Heart right ventricle (tissue), 16 donors: Measurements from ENCODE around the gene FHAD1. TPM values are rescaled to one million over a fixed set of nuclear protein-coding genes. Genes with fewer than 3 reads are reported as not detected.

ENCODE experiments used
- ATAC-seq, 8 donors: fragments of 200-7000 bp; cut with Tn5 transposase; one replicate each; pipeline ENCODE4 v1.9.1; 2020; ENCODE audit warnings: mild to moderate bottlenecking in 8 of 8, moderate library complexity in 8 of 8, moderate number of reproducible peaks in 1 of 8
- DNase-seq, 2 donors: peaks; one replicate each; pipeline ENCODE4 v3.0.0-alpha.2; 2020
- H3K27ac ChIP-seq, 10 donors: fragments of 200-600 bp; sonication (generic) in 2 of 10; one replicate each; pipeline versions ENCODE4 v1.5.0 to v1.8.0; 2020 to 2022; ENCODE audit warnings: mild to moderate bottlenecking in 3 of 10
- H3K27me3 ChIP-seq, 7 donors: fragments of 200-600 bp; one replicate each; pipeline ENCODE4 v1.8.0; 2021 to 2022; ENCODE audit warnings: mild to moderate bottlenecking in 2 of 7
- H3K36me3 ChIP-seq, 9 donors: fragments of 200-600 bp; sonication (generic) in 1 of 9; one replicate each; pipeline versions ENCODE4 v1.5.0 to v1.8.0; 2020 to 2022; ENCODE audit warnings: mild to moderate bottlenecking in 2 of 9
- H3K4me1 ChIP-seq, 9 donors: fragments of 200-600 bp; sonication (generic) in 1 of 9; one replicate each; pipeline versions ENCODE4 v1.5.0 to v1.8.0; 2020 to 2022; ENCODE audit warnings: mild to moderate bottlenecking in 4 of 9
- H3K4me3 ChIP-seq, 10 donors: fragments of 200-600 bp; sonication (generic) in 2 of 10; one replicate each; pipeline versions ENCODE4 v1.5.0 to v1.8.0; 2020 to 2022; ENCODE audit warnings: mild to moderate bottlenecking in 7 of 10, moderate library complexity in 2 of 10
- H3K9me3 ChIP-seq, 11 donors: fragments of 200-600 bp in 10 of 11; sonication (generic) in 2 of 11; one replicate each; pipeline versions ENCODE4 v1.5.0 to v1.8.0; 2013 to 2022; ENCODE audit warnings: mild to moderate bottlenecking in 2 of 11, control low read depth in 1 of 11, moderate library complexity in 1 of 11
- WGBS, 2 donors: extraction: QIAGEN DNeasy Blood & Tissue Kit; methylation state at CpG; one replicate each; pipeline ENCODE4 v1.1.7; 2013; ENCODE audit warnings: inconsistent platforms in 1 of 2; 5-methylcytosine and 5-hydroxymethylcytosine counted together
- intact Hi-C, 10 donors: fragments of 100-400 bp; cut with DNase I; formaldehyde crosslinking; loops; one replicate each; pipeline versions ENCODE4 v1.11.1 to v1.14.2; 2022
- polyA plus RNA-seq, 2 donors: library from polyadenylated mRNA; stranded (reverse); fragments of 200-250 nt; gene quantifications; one replicate each; pipeline ENCODE4 v1.2.3, GENCODE V29; 2013
- total RNA-seq, 10 donors: library from RNA; stranded (reverse); fragmentation: NEBNext Ultra II Directional in 3 of 10; extraction: Animal tissue kit (Norgen Biotek cat#: 25700) in 3 of 10; gene quantifications; one replicate each; pipeline versions ENCODE4 v1.2.1 to v1.2.4, GENCODE V29; 2021 to 2023
- TF ChIP-seq, protein P1 (sequence below), 9 donors: fragments of 200-600 bp; sonication (generic) in 2 of 9; IDR thresholded peaks; one replicate each; pipeline versions ENCODE4 v1.5.0 to v1.8.0; 2021 to 2022; ENCODE audit warnings: antibody characterized with exemption in 9 of 9, mild to moderate bottlenecking in 5 of 9, moderate library complexity in 1 of 9
- donor health status: Arrhythmogenic right ventricular cardiomyopathy.
- donor health status: ischemic (EF 13 %, LVEDD 7.1; RV severe dilation, severe dysfunction).
- donor health status: healthy with polysubstance abuse.
- donor health status: DM: no; HTN: yes; CAD: no.
- donor health status: DM: no; HTN: no; CAD: no.
- donor health status: ischemic (EF 25% LVEDD 6.9; RV normal size, moderate dysfunction).
- donor health status: ischemic (EF 25% LVEDD 5.7; RV mildly dilated, moderate dysfunction).
- donor health status: healthy.
- donor health status: DM: yes; HTN: yes; CAD: no.
- donor health status: Ischemic cardiomyopathy.
- donor health status: ischemic (EF 35%, LVEDD 5.7; RV mildly dilated, moderate dysfunction).
- donor health status: nonischemic (EF 11% LVEDD 7.7; RV severe dilation, severe dysfunction).
- donor health status: DM: yes; HTN: yes; CAD: no.
- donor health status: PGD.
- donor health status: ischemic (EF 29% LVEDD 5.4; RV normal size, mild dysfunction).
- donor health status: nonischemic (EF 23%, LVEDD 6.1; RV moderate dilation, normal function).

The FHAD1 gene
- total and polyA plus RNA-seq, 12 donors: 0.06 to 1.0 (median 0.12) TPM; not detected in 5

DNA sequence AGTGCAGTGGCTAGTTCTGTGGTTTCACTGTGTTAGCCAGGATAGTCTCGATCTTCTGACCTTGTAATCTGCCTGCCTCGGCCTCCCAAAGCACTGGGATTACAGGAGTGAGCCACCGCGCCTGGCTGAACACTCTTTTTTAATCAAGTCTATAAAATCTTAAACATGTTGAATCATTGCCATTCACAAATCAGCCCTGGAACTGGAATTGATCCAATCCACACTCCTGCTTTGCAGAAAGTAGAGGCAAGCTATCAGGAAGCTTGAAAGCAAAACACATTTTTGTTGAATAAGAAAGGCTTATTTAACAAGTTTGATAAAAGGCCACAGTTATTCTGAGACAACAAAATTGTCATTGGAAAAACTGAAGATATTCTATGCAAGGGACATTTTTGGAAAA lies 144.3 kb downstream of the FHAD1 start:
- Histone ChIP-seq H3K27me3 (peaks cover 0 to 28% (median 18%) of the 10 kb centered on the region in 7 donors), H3K4me1 (peaks cover 0 to 7% (median 2%) of the 10 kb centered on the region in 9 donors), H3K9me3 (no peaks in the 10 kb centered on the region), H3K4me3 (no peak overlapping the region), H3K27ac (no peak overlapping the region), H3K36me3 (no peaks in the 10 kb centered on the region)
- ATAC-seq: no peak
- 87 to 89% methylated on average over 4 of the region's 4 CpGs for WGBS, 2 donors
- intact Hi-C loops: no loop called here
- TF ChIP-seq, protein P1, sequence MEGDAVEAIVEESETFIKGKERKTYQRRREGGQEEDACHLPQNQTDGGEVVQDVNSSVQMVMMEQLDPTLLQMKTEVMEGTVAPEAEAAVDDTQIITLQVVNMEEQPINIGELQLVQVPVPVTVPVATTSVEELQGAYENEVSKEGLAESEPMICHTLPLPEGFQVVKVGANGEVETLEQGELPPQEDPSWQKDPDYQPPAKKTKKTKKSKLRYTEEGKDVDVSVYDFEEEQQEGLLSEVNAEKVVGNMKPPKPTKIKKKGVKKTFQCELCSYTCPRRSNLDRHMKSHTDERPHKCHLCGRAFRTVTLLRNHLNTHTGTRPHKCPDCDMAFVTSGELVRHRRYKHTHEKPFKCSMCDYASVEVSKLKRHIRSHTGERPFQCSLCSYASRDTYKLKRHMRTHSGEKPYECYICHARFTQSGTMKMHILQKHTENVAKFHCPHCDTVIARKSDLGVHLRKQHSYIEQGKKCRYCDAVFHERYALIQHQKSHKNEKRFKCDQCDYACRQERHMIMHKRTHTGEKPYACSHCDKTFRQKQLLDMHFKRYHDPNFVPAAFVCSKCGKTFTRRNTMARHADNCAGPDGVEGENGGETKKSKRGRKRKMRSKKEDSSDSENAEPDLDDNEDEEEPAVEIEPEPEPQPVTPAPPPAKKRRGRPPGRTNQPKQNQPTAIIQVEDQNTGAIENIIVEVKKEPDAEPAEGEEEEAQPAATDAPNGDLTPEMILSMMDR (IDR thresholded peaks at IDR 0.05): no peak
- no peak for DNase-seq

DNA sequence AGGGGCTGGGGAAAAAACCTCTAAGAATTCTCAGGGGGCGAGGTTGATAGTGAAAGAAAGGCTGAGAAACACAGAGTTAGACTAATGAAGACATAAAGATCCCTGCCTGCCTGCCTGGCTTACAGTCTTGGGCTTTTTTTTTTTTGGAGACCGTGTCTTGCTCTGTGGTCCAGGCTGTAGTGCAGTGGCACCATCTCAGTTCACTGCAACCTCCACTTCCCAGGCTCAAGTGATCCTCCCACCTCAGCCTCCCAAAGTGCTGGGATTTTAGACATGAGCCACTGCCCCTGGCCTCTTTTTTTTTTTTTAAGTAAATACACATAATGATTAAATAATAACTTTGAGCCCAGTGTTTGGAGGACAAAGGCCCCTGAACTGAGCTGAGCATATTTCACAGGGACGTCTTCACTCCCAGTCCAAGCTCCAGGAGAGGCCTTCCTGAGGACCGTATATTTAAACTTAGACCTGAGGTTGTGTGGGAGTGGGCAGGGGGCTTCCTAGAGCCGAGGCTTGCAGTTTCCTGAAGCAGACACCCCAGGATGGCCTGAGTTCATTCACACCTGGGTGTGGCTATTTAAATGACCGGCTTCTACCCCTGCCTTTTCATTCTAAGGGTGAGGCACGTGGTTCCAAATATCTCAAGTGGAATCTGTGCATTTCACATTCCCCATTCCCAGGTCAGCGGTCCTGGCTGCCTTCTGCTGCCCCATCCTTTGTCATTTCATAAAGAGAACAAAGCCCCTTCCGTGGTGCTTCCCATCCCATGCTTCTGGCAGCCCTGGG lies 146.6 kb downstream of the FHAD1 start:
- 73 to 74% methylated on average over 9 of the region's 9 CpGs for WGBS, 2 donors
- ATAC-seq (no peak), DNase-seq (no peak)
- Histone ChIP-seq H3K4me1 (no peaks in the 10 kb centered on the region), H3K4me3 (no peak overlapping the region), H3K9me3 (no peaks in the 10 kb centered on the region), H3K27me3 (peaks cover 0 to 12% (median 3%) of the 10 kb centered on the region in 7 donors), H3K36me3 (no peaks in the 10 kb centered on the region), H3K27ac (no peak overlapping the region)
- TF ChIP-seq, protein P1 (IDR thresholded peaks at IDR 0.05): no peak
- intact Hi-C loops: no loop called here

- H3K27ac ChIP-seq: no peak overlapping the region
- H3K27me3 ChIP-seq: peaks cover 0 to 9% (median 2%) of the 10 kb centered on the region in 7 donors
- no peak for ATAC-seq
- H3K4me3 ChIP-seq: no peak overlapping the region
- no peaks in the 10 kb centered on the region for H3K36me3 ChIP-seq
- 55 to 62% methylated on average over 3 of the region's 3 CpGs for WGBS, 2 donors
- intact Hi-C loops: no loop called here
- H3K9me3 ChIP-seq: peaks cover 0 to 3% (median under 1%) of the 10 kb centered on the region in 11 donors
- H3K4me1 ChIP-seq: no peaks in the 10 kb centered on the region
- no peak for DNase-seq
- TF ChIP-seq, protein P1 (IDR thresholded peaks at IDR 0.05): no peak
Observed at GRCh38 chr1:15394258-15394690, 147.3 kb downstream of the FHAD1 start.

GRCh38 chr1:15397236-15397635 lies 150.2 kb downstream of the FHAD1 start:
- H3K27ac ChIP-seq: no peak overlapping the region
- 93 to 95% methylated on average over 2 of the region's 2 CpGs for WGBS, 2 donors
- no peaks in the 10 kb centered on the region for H3K27me3 ChIP-seq
- peaks cover 0 to 8% (median 0%) of the 10 kb centered on the region in 9 donors for H3K4me1 ChIP-seq
- H3K36me3 ChIP-seq: no peaks in the 10 kb centered on the region
- TF ChIP-seq, protein P1 (IDR thresholded peaks at IDR 0.05): no peak
- intact Hi-C loops: no loop called here
- H3K9me3 ChIP-seq: peaks cover 0 to 17% (median 9%) of the 10 kb centered on the region in 11 donors
- ATAC-seq (no peak), DNase-seq (no peak)
- H3K4me3 ChIP-seq: no peak overlapping the region
